ENCODE measurements around the gene SLC26A8.
"Not testable (repeated sequence)": the region's sequence is repeated elsewhere in the genome, so short reads cannot be mapped to it uniquely, and the experiment has no call there.

The SLC26A8 gene

GRCh38 chr6:36015666-36016065 lies 8.8 kb downstream of the SLC26A8 start:
- DNase-seq (ENCODE audit: low spot score) = no peak

- no peak for DNase-seq (ENCODE audit: low spot score)
Measured at GRCh38 chr6:36000451-36000850, 24.0 kb downstream of the SLC26A8 start.

GRCh38 chr6:35993150-35993549 lies 31.3 kb downstream of the SLC26A8 start:
- DNase-seq (ENCODE audit: low spot score) = no peak

GRCh38 chr6:35988047-35988446 lies 36.4 kb downstream of the SLC26A8 start:
- DNase-seq (ENCODE audit: low spot score) = not testable (repeated sequence)

- no peak for DNase-seq (ENCODE audit: low spot score)
Measured at GRCh38 chr6:35984701-35985100, 39.7 kb downstream of the SLC26A8 start.

GRCh38 chr6:35980991-35981645 lies 43.3 kb downstream of the SLC26A8 start:
- no peak for DNase-seq (ENCODE audit: low spot score)

GRCh38 chr6:35980126-35980525 lies 44.3 kb downstream of the SLC26A8 start:
- DNase-seq (ENCODE audit: low spot score) = not testable (repeated sequence)

- no peak for DNase-seq (ENCODE audit: low spot score)
Measured at GRCh38 chr6:35977308-35977707, 47.1 kb downstream of the SLC26A8 start.

GRCh38 chr6:35973670-35974222 lies 50.7 kb downstream of the SLC26A8 start:
- DNase-seq (ENCODE audit: low spot score) = no peak

- DNase-seq (ENCODE audit: low spot score) = peak; percentile 58
Measured at GRCh38 chr6:35972471-35973367, 51.7 kb downstream of the SLC26A8 start.

GRCh38 chr6:35970181-35970580 lies 54.3 kb downstream of the SLC26A8 start:
- no peak for DNase-seq (ENCODE audit: low spot score)

GRCh38 chr6:35969646-35970045 lies 54.8 kb downstream of the SLC26A8 start:
- DNase-seq (ENCODE audit: low spot score) = no peak

- DNase-seq (ENCODE audit: low spot score) = no peak
Measured at GRCh38 chr6:35968821-35969220, 55.6 kb downstream of the SLC26A8 start.

- DNase-seq (ENCODE audit: low spot score) = no peak
Measured at GRCh38 chr6:35967076-35967774, 57.2 kb downstream of the SLC26A8 start.

- DNase-seq (ENCODE audit: low spot score) = no peak
Measured at GRCh38 chr6:35962779-35963560, 61.5 kb downstream of the SLC26A8 start.

- DNase-seq (ENCODE audit: low spot score) = no peak
Measured at GRCh38 chr6:35960187-35960586, 64.3 kb downstream of the SLC26A8 start.

- no peak for DNase-seq (ENCODE audit: low spot score)
Measured at GRCh38 chr6:35955970-35956369, 68.5 kb downstream of the SLC26A8 start.

GRCh38 chr6:35955521-35955920 lies 68.9 kb downstream of the SLC26A8 start:
- no peak for DNase-seq (ENCODE audit: low spot score)

GRCh38 chr6:35955071-35955470 lies 69.4 kb downstream of the SLC26A8 start:
- no peak for DNase-seq (ENCODE audit: low spot score)

- no peak for DNase-seq (ENCODE audit: low spot score)
Measured at GRCh38 chr6:35954333-35954732, 70.1 kb downstream of the SLC26A8 start.

- peak; percentile 49 for DNase-seq (ENCODE audit: low spot score)
Measured at GRCh38 chr6:35948725-35949124, 75.7 kb downstream of the SLC26A8 start.

- DNase-seq (ENCODE audit: low spot score) = no peak
Measured at GRCh38 chr6:35945650-35946025, 78.8 kb downstream of the SLC26A8 start.
